ENCODE data around the gene C1QTNF1.

DNA sequence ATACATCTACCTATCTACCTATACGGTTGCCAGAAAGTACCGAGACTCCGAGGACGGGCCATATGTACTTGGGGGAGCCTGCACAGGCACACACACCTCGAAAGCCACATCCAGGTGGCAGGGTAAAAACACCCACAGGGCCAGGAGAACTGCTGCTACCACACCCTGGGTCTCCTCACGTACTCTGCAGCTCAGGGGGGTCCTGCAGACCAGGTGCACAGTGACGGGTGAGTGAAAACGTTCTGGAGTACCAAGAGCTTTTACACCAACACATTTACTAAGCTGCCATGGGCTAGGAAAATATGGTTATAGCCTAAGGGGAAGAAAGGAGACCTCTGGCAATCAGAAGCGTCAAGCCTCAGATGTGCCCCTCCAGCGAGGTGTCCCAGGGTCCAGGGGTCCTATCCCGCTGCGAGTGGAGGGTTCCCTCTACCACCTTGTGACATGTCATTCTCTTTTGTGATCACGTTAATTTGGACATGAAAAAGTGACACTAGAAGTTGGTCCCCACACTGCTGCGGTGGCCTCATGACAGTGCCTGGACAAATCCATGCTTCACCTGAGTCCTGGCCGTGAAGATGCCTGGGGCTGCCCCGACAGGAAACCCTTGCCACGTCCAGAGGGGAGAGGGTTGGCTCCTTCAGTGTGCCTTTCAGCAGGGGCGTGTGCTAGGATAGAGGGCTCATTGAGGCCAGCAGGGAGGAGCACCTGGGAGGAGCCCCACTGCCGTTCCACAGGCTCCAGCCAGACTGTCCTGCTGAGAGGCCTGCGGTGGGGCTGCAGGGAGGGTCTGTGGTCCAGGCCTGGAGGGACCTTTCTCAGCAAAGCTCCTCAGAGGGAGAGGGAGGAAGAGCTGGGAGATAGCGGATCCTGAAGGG is 16.2 kb upstream of the C1QTNF1 start:
- TF ChIP-seq, protein P1, sequence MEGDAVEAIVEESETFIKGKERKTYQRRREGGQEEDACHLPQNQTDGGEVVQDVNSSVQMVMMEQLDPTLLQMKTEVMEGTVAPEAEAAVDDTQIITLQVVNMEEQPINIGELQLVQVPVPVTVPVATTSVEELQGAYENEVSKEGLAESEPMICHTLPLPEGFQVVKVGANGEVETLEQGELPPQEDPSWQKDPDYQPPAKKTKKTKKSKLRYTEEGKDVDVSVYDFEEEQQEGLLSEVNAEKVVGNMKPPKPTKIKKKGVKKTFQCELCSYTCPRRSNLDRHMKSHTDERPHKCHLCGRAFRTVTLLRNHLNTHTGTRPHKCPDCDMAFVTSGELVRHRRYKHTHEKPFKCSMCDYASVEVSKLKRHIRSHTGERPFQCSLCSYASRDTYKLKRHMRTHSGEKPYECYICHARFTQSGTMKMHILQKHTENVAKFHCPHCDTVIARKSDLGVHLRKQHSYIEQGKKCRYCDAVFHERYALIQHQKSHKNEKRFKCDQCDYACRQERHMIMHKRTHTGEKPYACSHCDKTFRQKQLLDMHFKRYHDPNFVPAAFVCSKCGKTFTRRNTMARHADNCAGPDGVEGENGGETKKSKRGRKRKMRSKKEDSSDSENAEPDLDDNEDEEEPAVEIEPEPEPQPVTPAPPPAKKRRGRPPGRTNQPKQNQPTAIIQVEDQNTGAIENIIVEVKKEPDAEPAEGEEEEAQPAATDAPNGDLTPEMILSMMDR (IDR thresholded peaks at IDR 0.05 in 2 of 3, conservative IDR thresholded peaks at IDR 0.05 in 1 of 3; ENCODE audit: insufficient read depth in 2 of 3, low read depth in 1 of 3, low read length in 3 of 3), result no peak
- TF ChIP-seq ARID3B (CRISPR knock-in tag; IDR thresholded peaks at IDR 0.05; ENCODE audit: borderline replicate concordance) (no peak), LARP7 (IDR thresholded peaks at IDR 0.05) (no peak), TBL1XR1 (IDR thresholded peaks at IDR 0.05; ENCODE audit: low read length in 2 of 2) (no peak), ZNF592 (IDR thresholded peaks at IDR 0.05) (no peak)

Data from K562 (cell line).